Activated T-helper 1 cell treated with anti-CD3 and anti-CD28 coated beads, Interleukin-12 subunit alpha, Interleukin-12 subunit beta, Interleukin-2, Interleukin-4 antibody, amounts not matched to agents 30 ng/mL and 10 ng/mL and 1 ng/mL, durations not matched to agents 14 hours and 24 hours and 36 hours (primary cell): ENCODE data around the gene DOCK9. TPM values are rescaled to one million over a fixed set of nuclear protein-coding genes. Genes with fewer than 3 reads are reported as not detected.
A peak's percentile ranks its signal among the peaks of the same experiment; 100 is the strongest.
"Not testable (repeated sequence)": the region's sequence is repeated elsewhere in the genome, so short reads cannot be mapped to it uniquely, and the experiment has no call there.

Source experiments
- DNase-seq: peaks from one replicate; pipeline ENCODE4 v3.0.0; 2021; ENCODE audit warnings: low spot score
- H3K27ac Mint-ChIP-seq: one replicate; pipeline ENCODE4 v1.8.0; 2021; ENCODE audit warnings: mild to moderate bottlenecking, mixed read lengths
- H3K27me3 Mint-ChIP-seq: one replicate; pipeline ENCODE4 v1.8.0; 2022; ENCODE audit warnings: mild to moderate bottlenecking, moderate library complexity, mixed read lengths; ENCODE audit not compliant: insufficient read depth
- H3K36me3 Mint-ChIP-seq: one replicate; pipeline ENCODE4 v1.8.0; 2021; ENCODE audit warnings: low read depth, mixed read lengths
- H3K4me1 Mint-ChIP-seq: one replicate; pipeline ENCODE4 v1.8.0; 2021; ENCODE audit warnings: low read depth, mixed read lengths
- H3K4me3 Mint-ChIP-seq: one replicate; pipeline ENCODE4 v1.8.0; 2021; ENCODE audit warnings: mild to moderate bottlenecking, moderate library complexity, mixed read lengths
- H3K9me3 Mint-ChIP-seq: one replicate; pipeline ENCODE4 v1.8.0; 2021; ENCODE audit warnings: mixed read lengths
- intact Hi-C: fragments of 100-400 bp; cut with micrococcal nuclease; formaldehyde crosslinking; loops from one replicate; pipeline ENCODE4 v1.15.1; 2024
- total RNA-seq: library from RNA; stranded (reverse); gene quantifications from 2 replicates; pipeline ENCODE4 v1.2.3, GENCODE V29; 2022

Gene DOCK9
- total RNA-seq, 1 donor from 2014 or later = 36.0 TPM

GRCh38 chr13:98913741-98914140 is 64.1 kb downstream of the DOCK9 start:
- intact Hi-C loops = loop anchor here (10.0 kb wide), 1 partner anchor 939 kb away; no protein-coding TSS in a partner anchor
- H3K27ac Mint-ChIP-seq = no peak overlapping the region
- H3K9me3 Mint-ChIP-seq = no peaks in the 10 kb centered on the region

GRCh38 chr13:98912846-98913245 is 65.0 kb downstream of the DOCK9 start:
- H3K36me3 Mint-ChIP-seq = peaks cover 35% of the 10 kb centered on the region
- H3K9me3 Mint-ChIP-seq = no peaks in the 10 kb centered on the region
- no peak overlapping the region for H3K4me3 Mint-ChIP-seq
- no peaks in the 10 kb centered on the region for H3K27me3 Mint-ChIP-seq
- no peak for DNase-seq
- intact Hi-C loops = loop anchor here (10.0 kb wide), 1 partner anchor 938 kb away; no protein-coding TSS in a partner anchor
- peaks cover 61% of the 10 kb centered on the region for H3K4me1 Mint-ChIP-seq
- peak overlapping the region; percentile 26 for H3K27ac Mint-ChIP-seq

More at GRCh38 chr13:98913741-98914140, 64.1 kb downstream of the DOCK9 start:
- Mint-ChIP-seq H3K4me1 (peaks cover 64% of the 10 kb centered on the region), H3K4me3 (no peak overlapping the region), H3K36me3 (peaks cover 40% of the 10 kb centered on the region), H3K27me3 (no peaks in the 10 kb centered on the region)
- no peak for DNase-seq

GRCh38 chr13:98910501-98910951 is 67.3 kb downstream of the DOCK9 start:
- Mint-ChIP-seq H3K4me1 (peaks cover 56% of the 10 kb centered on the region), H3K27me3 (no peaks in the 10 kb centered on the region), H3K9me3 (no peaks in the 10 kb centered on the region), H3K27ac (peak overlapping the region; percentile 97), H3K4me3 (peak overlapping the region; percentile 35), H3K36me3 (peaks cover 38% of the 10 kb centered on the region)
- peak; percentile 49 for DNase-seq
- intact Hi-C loops = loop anchor here (1.0 to 10.0 kb wide), 8 partner anchors 9 to 936 kb away; no protein-coding TSS in a partner anchor

DNA sequence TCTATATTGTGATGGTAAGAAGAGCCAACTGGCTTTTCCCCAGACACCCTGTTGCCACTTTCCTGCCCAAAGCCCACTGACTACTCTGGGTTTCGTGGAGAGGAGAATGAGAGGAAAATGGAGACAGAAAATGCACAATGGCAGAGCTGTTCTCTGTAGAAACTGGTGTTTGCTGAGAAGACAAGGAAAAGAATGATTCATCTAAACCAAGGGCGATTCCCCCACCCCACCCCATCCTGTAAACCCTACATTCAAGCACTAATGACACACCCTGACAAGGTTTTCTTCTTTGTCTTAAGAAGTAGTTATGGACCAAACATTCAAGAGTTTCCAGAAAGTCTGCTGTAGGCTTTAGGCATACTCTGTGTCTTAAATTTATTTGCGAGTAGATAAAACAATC is 68.8 kb downstream of the DOCK9 start:
- Mint-ChIP-seq H3K4me3 (peak overlapping the region; percentile 52), H3K36me3 (peaks cover 37% of the 10 kb centered on the region), H3K27ac (peak overlapping the region; percentile 97), H3K9me3 (no peaks in the 10 kb centered on the region), H3K4me1 (peaks cover 63% of the 10 kb centered on the region), H3K27me3 (no peaks in the 10 kb centered on the region)
- intact Hi-C loops = loop anchor here (5.0 kb wide), 1 partner anchor 178 kb away; no protein-coding TSS in a partner anchor
- DNase-seq = peak; percentile 19

- no peaks in the 10 kb centered on the region for H3K9me3 Mint-ChIP-seq
- intact Hi-C loops = loop anchor here (5.0 kb wide), 1 partner anchor 180 kb away; no protein-coding TSS in a partner anchor
- no peaks in the 10 kb centered on the region for H3K27me3 Mint-ChIP-seq
- no peak for DNase-seq
- H3K4me3 Mint-ChIP-seq = no peak overlapping the region
- no peak overlapping the region for H3K27ac Mint-ChIP-seq
- peaks cover 33% of the 10 kb centered on the region for H3K36me3 Mint-ChIP-seq
- H3K4me1 Mint-ChIP-seq = peaks cover 48% of the 10 kb centered on the region
These were observed 70.9 kb downstream of the DOCK9 start for GRCh38 chr13:98906746-98907502.

DNA sequence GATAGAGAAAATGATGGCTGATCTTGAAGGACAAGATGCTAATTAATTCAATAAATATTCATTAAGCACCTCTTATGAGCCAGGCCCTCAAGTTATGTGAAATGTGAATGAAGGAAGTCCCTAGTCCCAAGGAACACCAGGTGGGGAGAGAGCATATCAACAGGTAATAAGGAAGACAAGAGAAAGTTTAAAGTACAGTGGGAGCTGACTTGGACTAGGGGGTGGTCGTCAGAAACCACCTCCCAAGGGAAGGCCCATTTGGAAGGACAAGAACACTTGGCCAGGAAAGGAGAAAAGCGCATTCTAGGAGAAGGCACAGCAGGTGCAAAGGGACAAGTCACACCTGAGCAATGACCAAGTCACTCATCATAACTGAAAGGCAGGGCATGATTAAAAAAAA is 72.7 kb downstream of the DOCK9 start:
- intact Hi-C loops = loop anchor here (5.0 kb wide), 1 partner anchor 182 kb away; no protein-coding TSS in a partner anchor
- no peak overlapping the region for H3K27ac Mint-ChIP-seq
- DNase-seq = no peak
- peaks cover 44% of the 10 kb centered on the region for H3K36me3 Mint-ChIP-seq
- H3K4me3 Mint-ChIP-seq = no peak overlapping the region
- no peaks in the 10 kb centered on the region for H3K9me3 Mint-ChIP-seq
- no peaks in the 10 kb centered on the region for H3K27me3 Mint-ChIP-seq
- H3K4me1 Mint-ChIP-seq = peaks cover 37% of the 10 kb centered on the region

DNA sequence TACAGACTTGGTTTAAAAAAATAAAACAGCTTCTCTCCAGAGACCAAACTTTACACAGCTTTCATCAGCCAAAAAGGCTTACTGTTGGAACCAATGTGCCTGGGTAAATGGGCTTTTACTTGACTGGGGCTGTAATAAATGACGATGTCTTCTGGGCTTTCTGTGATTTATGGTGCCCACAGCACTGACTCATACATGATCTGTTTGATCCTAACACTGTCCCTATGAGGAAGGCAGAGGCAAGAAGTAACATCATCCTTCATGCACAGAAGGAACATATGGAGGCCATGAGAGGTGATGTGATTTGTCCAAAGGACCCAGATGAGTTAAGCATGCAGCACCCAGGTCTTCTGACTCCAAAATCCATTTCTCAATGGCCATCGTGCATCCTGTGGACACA is 77.4 kb downstream of the DOCK9 start:
- H3K9me3 Mint-ChIP-seq = no peaks in the 10 kb centered on the region
- peaks cover 26% of the 10 kb centered on the region for H3K4me1 Mint-ChIP-seq
- intact Hi-C loops = no loop called here
- peaks cover 55% of the 10 kb centered on the region for H3K36me3 Mint-ChIP-seq
- DNase-seq = no peak
- H3K4me3 Mint-ChIP-seq = no peak overlapping the region
- H3K27me3 Mint-ChIP-seq = no peaks in the 10 kb centered on the region
- no peak overlapping the region for H3K27ac Mint-ChIP-seq

DNA sequence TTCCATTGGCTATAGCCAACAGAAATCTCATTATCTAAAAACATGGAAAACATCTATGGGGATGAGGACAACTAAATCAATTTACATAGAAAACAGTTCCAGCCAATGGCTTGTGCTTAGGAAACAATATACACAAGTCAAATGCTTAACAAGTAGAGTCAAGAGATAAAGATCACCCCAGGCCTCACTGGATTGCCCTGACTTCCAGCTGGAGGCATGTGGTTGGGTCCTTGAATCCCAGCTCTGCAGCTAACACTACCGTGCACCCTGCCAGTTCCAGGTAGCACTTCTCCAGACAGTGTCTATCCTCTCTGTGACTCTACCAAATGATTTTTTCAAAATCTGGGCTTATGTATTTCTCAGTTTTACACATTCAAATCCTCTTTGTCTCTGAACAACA is 80.2 kb downstream of the DOCK9 start:
- Mint-ChIP-seq H3K27me3 (no peaks in the 10 kb centered on the region), H3K4me3 (no peak overlapping the region), H3K36me3 (peaks cover 49% of the 10 kb centered on the region), H3K9me3 (no peaks in the 10 kb centered on the region), H3K27ac (no peak overlapping the region), H3K4me1 (peaks cover 23% of the 10 kb centered on the region)
- no peak for DNase-seq
- intact Hi-C loops = no loop called here

DNA sequence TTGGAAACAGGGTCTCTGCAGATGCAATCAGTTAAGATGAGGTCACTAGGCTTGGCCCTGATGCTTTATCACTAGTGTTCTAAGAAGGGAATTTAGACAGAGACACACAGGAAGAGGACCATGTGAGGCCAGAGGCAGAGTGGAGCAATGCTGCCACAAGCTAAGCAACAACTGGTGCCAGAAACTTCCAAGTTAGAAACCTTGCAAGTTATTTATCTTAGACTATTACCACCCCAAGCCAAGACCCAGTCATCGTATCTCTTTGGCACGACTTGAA is 81.1 kb downstream of the DOCK9 start:
- Mint-ChIP-seq H3K4me1 (peaks cover 25% of the 10 kb centered on the region), H3K27ac (no peak overlapping the region)
- intact Hi-C loops = no loop called here

GRCh38 chr13:98896083-98896867 is 81.6 kb downstream of the DOCK9 start:
- Mint-ChIP-seq H3K27ac (no peak overlapping the region), H3K9me3 (no peaks in the 10 kb centered on the region), H3K4me1 (peaks cover 25% of the 10 kb centered on the region), H3K36me3 (peaks cover 44% of the 10 kb centered on the region), H3K27me3 (no peaks in the 10 kb centered on the region), H3K4me3 (no peak overlapping the region)
- intact Hi-C loops = no loop called here
- no peak for DNase-seq

More for the DNA sequence above, 81.1 kb downstream of the DOCK9 start:
- no peak for DNase-seq
- H3K36me3 Mint-ChIP-seq = peaks cover 48% of the 10 kb centered on the region
- no peaks in the 10 kb centered on the region for H3K27me3 Mint-ChIP-seq
- H3K9me3 Mint-ChIP-seq = no peaks in the 10 kb centered on the region
- H3K4me3 Mint-ChIP-seq = no peak overlapping the region

GRCh38 chr13:98894814-98895213 is 83.0 kb downstream of the DOCK9 start:
- H3K27ac Mint-ChIP-seq, DNase-seq, H3K4me3 Mint-ChIP-seq, H3K9me3 Mint-ChIP-seq, H3K27me3 Mint-ChIP-seq: not testable (repeated sequence)
- Mint-ChIP-seq H3K4me1 (peaks cover 39% of the 10 kb centered on the region), H3K36me3 (peaks cover 41% of the 10 kb centered on the region)
- intact Hi-C loops = loop anchor here (5.0 kb wide), 1 partner anchor 192 kb away; no protein-coding TSS in a partner anchor

- peaks cover 40% of the 10 kb centered on the region for H3K36me3 Mint-ChIP-seq
- no peak overlapping the region for H3K4me3 Mint-ChIP-seq
These were observed 84.5 kb downstream of the DOCK9 start for GRCh38 chr13:98893371-98893770.

GRCh38 chr13:98892821-98893220 is 85.0 kb downstream of the DOCK9 start:
- Mint-ChIP-seq H3K9me3 (no peaks in the 10 kb centered on the region), H3K27ac (no peak overlapping the region), H3K4me3 (no peak overlapping the region), H3K4me1 (peaks cover 54% of the 10 kb centered on the region), H3K36me3 (peaks cover 42% of the 10 kb centered on the region), H3K27me3 (no peaks in the 10 kb centered on the region)
- intact Hi-C loops = loop anchor here (5.0 kb wide), 1 partner anchor 194 kb away; no protein-coding TSS in a partner anchor
- DNase-seq = no peak

More at GRCh38 chr13:98893371-98893770, 84.5 kb downstream of the DOCK9 start:
- intact Hi-C loops = loop anchor here (5.0 kb wide), 1 partner anchor 194 kb away; no protein-coding TSS in a partner anchor
- DNase-seq = no peak
- Mint-ChIP-seq H3K27me3 (no peaks in the 10 kb centered on the region), H3K9me3 (no peaks in the 10 kb centered on the region), H3K27ac (no peak overlapping the region), H3K4me1 (peaks cover 50% of the 10 kb centered on the region)
